Mucosa of descending colon (tissue), 3 donors: ENCODE measurements around the gene FLOT2. TPM values are rescaled to one million over a fixed set of nuclear protein-coding genes. Genes with fewer than 3 reads are reported as not detected.

Source experiments
- ATAC-seq: fragments of 200-7000 bp; cut with Tn5 transposase; one replicate; pipeline ENCODE4 v1.9.1; 2020; ENCODE audit warnings: mild to moderate bottlenecking, moderate library complexity
- DNase-seq, 3 donors: peaks; one replicate each; pipeline ENCODE4 v3.0.0-alpha.2; 2020
- H3K36me3 ChIP-seq: fragments of 200-600 bp; one replicate; pipeline ENCODE4 v1.8.0; 2021; ENCODE audit warnings: low read depth, mild to moderate bottlenecking
- H3K4me1 ChIP-seq: fragments of 200-600 bp; one replicate; pipeline ENCODE4 v1.8.0; 2021; ENCODE audit warnings: low read depth, mild to moderate bottlenecking
- H3K4me3 ChIP-seq: fragments of 200-600 bp; one replicate; pipeline ENCODE4 v1.8.0; 2021; ENCODE audit warnings: mild to moderate bottlenecking
- H3K9me3 ChIP-seq: fragments of 200-600 bp; one replicate; pipeline ENCODE4 v1.8.0; 2021; ENCODE audit warnings: mild to moderate bottlenecking
- CTCF ChIP-seq: fragments of 200-600 bp; IDR thresholded peaks from one replicate; pipeline ENCODE4 v1.8.0; 2022; ENCODE audit warnings: antibody characterized with exemption, mild to moderate bottlenecking
- intact Hi-C, 2 donors: fragments of 100-400 bp; cut with DNase I in 1 of 2; cut with micrococcal nuclease in 1 of 2; formaldehyde crosslinking; loops; one replicate each; pipeline versions ENCODE4 v1.11.0 to v1.11.1; 2022; cut with DNase I, micrococcal nuclease
- total RNA-seq, 3 donors: library from RNA; stranded (reverse); fragmentation: NEBNext Ultra II Directional in 2 of 3; extraction: Animal tissue kit (Norgen Biotek cat#: 25700) in 2 of 3; gene quantifications; one replicate each; pipeline versions ENCODE4 v1.2.1 to v1.2.4, GENCODE V29; 2021 to 2023
- donor health status: DM: no; HTN: no; CAD: no; lungs with moderate emphysema.
- donor health status: DM: no; HTN: no; CAD: no.
- donor health status: DM: no; HTN: yes; CAD: no.

FLOT2 gene
- total RNA-seq, 3 donors from 2014 or later = 87.9 to 98.0 (median 89.8) TPM

DNA sequence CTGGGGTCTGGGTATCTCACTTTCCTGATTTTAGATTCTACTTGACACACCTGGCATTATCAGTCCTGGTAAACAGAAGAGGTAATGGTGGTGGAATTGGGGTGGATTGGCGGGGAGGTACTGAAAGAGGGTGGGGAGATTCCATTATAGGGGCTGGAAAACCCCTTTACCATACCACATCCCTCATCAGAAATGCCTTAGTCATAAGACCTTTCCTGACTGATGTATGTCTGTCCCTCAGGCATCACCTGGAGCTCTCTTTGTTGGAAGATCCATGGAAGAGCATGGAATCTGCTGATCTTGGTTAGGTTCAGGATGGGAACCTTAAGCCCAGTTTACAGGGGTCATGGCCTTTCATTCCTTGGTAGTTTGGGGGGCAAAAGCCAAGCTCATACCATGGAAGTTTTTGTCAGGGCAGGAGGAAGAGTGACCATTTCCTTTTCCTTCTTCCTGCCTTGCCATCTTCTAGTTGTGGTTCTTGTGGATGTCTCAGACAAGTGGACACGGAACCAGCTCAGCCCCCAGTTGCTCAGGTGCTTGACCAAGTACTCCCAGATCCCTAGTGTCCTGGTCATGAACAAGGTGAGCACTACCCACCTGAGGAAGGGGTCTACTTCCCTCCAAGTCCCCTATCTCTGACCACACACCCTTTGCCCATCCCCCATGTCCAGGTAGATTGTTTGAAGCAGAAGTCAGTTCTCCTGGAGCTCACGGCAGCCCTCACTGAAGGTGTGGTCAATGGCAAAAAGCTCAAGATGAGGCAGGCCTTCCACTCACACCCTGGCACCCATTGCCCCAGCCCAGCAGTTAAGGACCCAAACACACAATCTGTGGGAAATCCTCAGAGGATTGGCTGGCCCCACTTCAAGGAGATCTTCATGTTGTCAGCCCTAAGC is 39.4 kb downstream of the FLOT2 start:
- Histone ChIP-seq H3K4me1 (peaks cover 5% of the 10 kb centered on the region), H3K4me3 (no peak overlapping the region), H3K36me3 (no peaks in the 10 kb centered on the region), H3K9me3 (no peaks in the 10 kb centered on the region)
- DNase-seq (peak in 1 of 3 donors; percentile 10), ATAC-seq (no peak)
- intact Hi-C loops = no loop called here
- TF ChIP-seq CTCF = no peak

GRCh38 chr17:28856028-28856574 is 41.4 kb downstream of the FLOT2 start:
- DNase-seq = peak in 1 of 3 donors; percentile 2
- H3K9me3 ChIP-seq = no peaks in the 10 kb centered on the region
- intact Hi-C loops = no loop called here
- TF ChIP-seq CTCF = no peak
- no peaks in the 10 kb centered on the region for H3K4me1 ChIP-seq
- H3K36me3 ChIP-seq = no peaks in the 10 kb centered on the region
- no peak overlapping the region for H3K4me3 ChIP-seq
- ATAC-seq = no peak

- H3K9me3 ChIP-seq = no peaks in the 10 kb centered on the region
- H3K36me3 ChIP-seq = no peaks in the 10 kb centered on the region
- peak overlapping the region; percentile 25 for H3K4me3 ChIP-seq
- no peak for DNase-seq
- TF ChIP-seq CTCF = no peak
- ATAC-seq = no peak
- no peaks in the 10 kb centered on the region for H3K4me1 ChIP-seq
- intact Hi-C loops = no loop called here
These were observed 42.2 kb downstream of the FLOT2 start for GRCh38 chr17:28855336-28855679.

DNA sequence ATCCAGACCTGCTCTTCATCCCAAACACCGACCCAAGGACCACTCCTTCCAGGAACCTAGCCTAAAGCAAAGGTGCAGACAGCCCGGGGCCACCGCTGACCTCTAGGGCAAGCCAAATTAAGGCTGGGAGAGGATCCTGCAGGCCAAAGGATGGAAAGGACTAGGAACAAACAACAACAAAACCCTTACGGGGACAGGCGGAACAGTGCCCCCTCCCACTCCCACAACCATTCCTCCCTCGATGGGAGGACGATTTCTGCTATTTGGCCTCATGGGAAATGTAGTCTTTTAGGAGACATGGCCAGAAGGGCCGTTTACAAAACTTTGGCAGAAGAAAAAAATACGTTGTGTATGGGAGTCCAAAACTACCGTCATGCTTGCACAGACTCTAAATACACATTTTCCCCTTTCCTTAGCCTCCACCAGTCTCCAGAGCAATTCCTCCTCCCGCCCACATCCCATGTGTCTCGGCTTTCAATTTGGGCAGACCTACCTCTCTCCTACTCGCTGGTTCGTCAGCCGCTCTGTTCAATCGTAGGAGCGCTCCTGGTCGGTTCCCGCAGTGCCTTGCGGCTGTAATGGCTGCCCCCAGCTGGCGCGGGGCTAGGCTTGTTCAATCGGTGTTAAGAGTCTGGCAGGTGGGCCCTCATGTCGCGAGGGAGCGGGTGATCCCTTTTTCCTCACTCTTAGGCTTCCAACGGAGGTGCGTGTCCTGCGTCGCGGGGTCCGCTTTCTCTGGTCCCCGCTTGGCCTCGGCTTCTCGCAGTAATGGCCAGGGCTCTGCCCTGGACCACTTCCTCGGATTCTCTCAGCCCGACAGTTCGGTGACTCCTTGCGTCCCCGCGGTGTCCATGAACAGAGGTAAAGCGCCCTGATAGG is 42.8 kb downstream of the FLOT2 start, which contains the start of gene ERAL1:
Gene ERAL1 (plus strand): TSS at position 560 of the 879 bp plus-strand sequence. CDS start 19 bp downstream, at position 579.
- intact Hi-C loops = no loop called here

More for the DNA sequence above, 42.8 kb downstream of the FLOT2 start, which contains the start of gene ERAL1:
- ATAC-seq (peak; percentile 100), DNase-seq (peak; percentile 87 to 90 (median 89))
- no peak for TF ChIP-seq CTCF
- H3K9me3 ChIP-seq = no peaks in the 10 kb centered on the region
- peak within 1 kb of the TSS; percentile 25 for H3K4me3 ChIP-seq
- H3K4me1 ChIP-seq = no peaks in the 10 kb centered on the region
- no peaks in the 10 kb centered on the region for H3K36me3 ChIP-seq
